ENCODE measurements around the gene OR2M4. TPM values are rescaled to one million over a fixed set of nuclear protein-coding genes. Genes with fewer than 3 reads are reported as not detected.

Gene OR2M4
- total and polyA plus RNA-seq, 2 of the 4 experiments (the other 2 are of a cell fraction) = not detected

DNA sequence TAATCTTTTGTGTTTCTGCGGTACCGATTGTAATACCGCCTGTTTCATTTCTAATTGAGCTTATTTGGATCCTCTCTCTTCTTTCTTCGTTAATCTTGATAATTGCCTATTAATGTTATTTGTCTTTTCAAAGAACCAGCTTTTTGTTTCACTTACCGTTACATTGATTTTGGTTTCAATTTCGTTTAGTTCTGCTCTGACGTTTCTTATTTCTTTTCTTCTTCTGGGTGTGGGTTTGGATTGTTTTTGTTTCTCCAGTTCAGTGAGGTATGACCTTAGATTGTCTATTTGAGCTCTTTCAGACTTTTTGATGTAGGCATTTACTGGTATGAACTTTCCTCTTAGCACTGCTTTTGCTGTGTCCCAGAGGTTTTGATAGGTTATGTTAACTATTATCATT, 47.2 kb upstream of the OR2M4 start:
- no peak overlapping the region for H3K4ac ChIP-seq (ENCODE audit: low read depth, low read length)
- H3K36me3 ChIP-seq (ENCODE audit: control insufficient read depth, insufficient read depth, low read length) = no peaks in the 10 kb centered on the region
- no peak overlapping the region for H3K23ac ChIP-seq (ENCODE audit: low read depth, low read length)
- no peaks in the 10 kb centered on the region for H3K9me1 ChIP-seq (ENCODE audit: insufficient read depth, low read length)
- H2BK15ac ChIP-seq (ENCODE audit: low read depth, low read length) = no peak overlapping the region
- H2BK20ac ChIP-seq (ENCODE audit: low read depth, low read length) = no peak overlapping the region
- no peak overlapping the region for H3K9ac ChIP-seq (ENCODE audit: low read depth, low read length)
- H3K14ac ChIP-seq (replicated peaks; ENCODE audit: low read depth, low read length) = no peak overlapping the region
- intact Hi-C loops (cut with micrococcal nuclease) (no loop called here), in situ Hi-C loops (cut with MboI; ENCODE audit: low sequenced_read_pairs) (no loop called here), dilution Hi-C loops (cut with HindIII; ENCODE audit: low sequenced_read_pairs, unreplicated experiment) (no loop called here)
- H2BK5ac ChIP-seq (ENCODE audit: low read depth, low read length, poor library complexity, severe bottlenecking) = no peak overlapping the region
- H2AK5ac ChIP-seq (ENCODE audit: low read depth, low read length) = no peak overlapping the region
- CTCF ChIA-PET = no interaction called here
- POLR2A ChIA-PET (ENCODE audit: unreplicated experiment) = no interaction called here
- ATAC-seq (ENCODE audit: low read depth) = no peak
- H4K8ac ChIP-seq (ENCODE audit: low read depth in 2 of 2, low read length in 2 of 2) = no peak overlapping the region
- no peaks in the 10 kb centered on the region for H3K4me1 ChIP-seq (ENCODE audit: control insufficient read depth, insufficient read depth, low read length)
- no peak overlapping the region for H3K27ac ChIP-seq (ENCODE audit: insufficient read depth, low read length)
- H3K9me3 ChIP-seq (ENCODE audit: control insufficient read depth, insufficient read depth, low read length) = peaks cover 12% of the 10 kb centered on the region
- no peak overlapping the region for H2AK9ac ChIP-seq (replicated peaks; ENCODE audit: low read depth, low read length, poor library complexity)
- no peaks in the 10 kb centered on the region for H4K20me1 ChIP-seq (ENCODE audit: insufficient read depth, low read length)
- no peak overlapping the region for H3K4me2 ChIP-seq (ENCODE audit: low read depth, low read length)
- no peaks in the 10 kb centered on the region for H3K79me1 ChIP-seq (ENCODE audit: low read depth in 1 of 2, low read length in 2 of 2)
- no TSS peak for BruUV-seq (replicated peaks)
- no peak overlapping the region for H3K18ac ChIP-seq (ENCODE audit: low read depth, low read length)
- no peak overlapping the region for H3K4me3 ChIP-seq (ENCODE audit: insufficient read depth, low read depth, low read length)
- no peak overlapping the region for H4K91ac ChIP-seq (ENCODE audit: insufficient read depth, low read depth, low read length)
- H2BK120ac ChIP-seq (ENCODE audit: low read depth, low read length) = no peak overlapping the region
- no peak for DNase-seq
- no peak overlapping the region for H4K5ac ChIP-seq (ENCODE audit: low read depth, low read length)
- H3K56ac ChIP-seq (ENCODE audit: extremely low read depth, insufficient read depth, low read length) = no peak overlapping the region
- no peak for TF ChIP-seq CEBPB (IDR thresholded peaks at IDR 0.05; ENCODE audit: low read depth, low read length)
- TF ChIP-seq BHLHE40 (IDR thresholded peaks at IDR 0.05; ENCODE audit: low read depth, low read length) = no peak
- TF ChIP-seq RFX5 (IDR thresholded peaks at IDR 0.05; ENCODE audit: low read depth, low read length) = no peak
- TF ChIP-seq RAD21 (IDR thresholded peaks at IDR 0.05; ENCODE audit: low read length) = no peak
- TF ChIP-seq ELK1 (IDR thresholded peaks at IDR 0.05; ENCODE audit: borderline replicate concordance, low read depth, low read length) = no peak
- no peak for TF ChIP-seq MAFK (IDR thresholded peaks at IDR 0.05; ENCODE audit: low read depth, low read length)
- no peak for TF ChIP-seq MXI1 (IDR thresholded peaks at IDR 0.05; ENCODE audit: borderline replicate concordance, low read depth, low read length)
- no peak for TF ChIP-seq RCOR1 (IDR thresholded peaks at IDR 0.05; ENCODE audit: insufficient replicate concordance, low read length)
- no peak for TF ChIP-seq NFE2L2 (IDR thresholded peaks at IDR 0.05; ENCODE audit: low read depth, low read length)
- TF ChIP-seq MAZ (IDR thresholded peaks at IDR 0.05; ENCODE audit: borderline replicate concordance, low read depth, low read length) = no peak
- TF ChIP-seq FOS (IDR thresholded peaks at IDR 0.05; ENCODE audit: low read depth, low read length) = no peak
- TF ChIP-seq CHD1 (IDR thresholded peaks at IDR 0.05; ENCODE audit: low read depth, low read length) = no peak
- WGBS, 2 experiments (ENCODE audit: extremely low coverage in 2 of 2, insufficient read length in 1 of 2) = no CpG with 5 or more reads among the region's 7 CpGs
- H2AFZ ChIP-seq (replicated peaks; ENCODE audit: low read length, poor library complexity) = no peak overlapping the region
- H3K27me3 ChIP-seq (ENCODE audit: control insufficient read depth, insufficient read depth, low read length) = no peaks in the 10 kb centered on the region

Data from IMR-90 (cell line).